DOHH2 (cell line): ENCODE results near the gene GPR176.

ENCODE experiments used
- H3F3A ChIP-seq: fragments of 200-600 bp; sonication (generic), shearing (Covaris generic); 2 replicates; pipeline ENCODE4 v1.6.0; 2016; ENCODE audit warnings: antibody characterized with exemption, mild to moderate bottlenecking; ENCODE audit not compliant: control insufficient read depth, insufficient read depth
- H3K27ac ChIP-seq: fragments of 200-600 bp; sonication (generic); 2 replicates; pipeline ENCODE4 v1.5.1; 2014; ENCODE audit warnings: low read depth, mild to moderate bottlenecking, low read length, moderate library complexity
- H3K27me3 ChIP-seq: fragments of 200-600 bp; sonication (generic); 2 replicates; pipeline ENCODE4 v1.6.1; 2014; ENCODE audit warnings: mild to moderate bottlenecking, low read length, mixed read lengths; ENCODE audit not compliant: control insufficient read depth
- H3K36me3 ChIP-seq: fragments of 200-600 bp; sonication (generic); 2 replicates; pipeline ENCODE4 v1.6.1; 2014; ENCODE audit warnings: mild to moderate bottlenecking, low read length, moderate library complexity, mixed read lengths; ENCODE audit not compliant: control insufficient read depth
- H3K4me1 ChIP-seq: fragments of 200-600 bp; sonication (generic); 2 replicates; pipeline ENCODE4 v1.6.1; 2014; ENCODE audit warnings: mild to moderate bottlenecking, low read length, mixed read lengths; ENCODE audit not compliant: control insufficient read depth
- H3K4me2 ChIP-seq: fragments of 200-600 bp; sonication (generic); 2 replicates; pipeline ENCODE4 v1.6.0; 2014; ENCODE audit warnings: mild to moderate bottlenecking, low read length, moderate library complexity
- H3K4me3 ChIP-seq: fragments of 200-600 bp; sonication (generic); 2 replicates; pipeline ENCODE4 v1.5.1; 2014; ENCODE audit warnings: mild to moderate bottlenecking, low read length, mixed read lengths
- H3K79me2 ChIP-seq: fragments of 200-600 bp; sonication (generic); 2 replicates; pipeline ENCODE4 v1.6.1; 2014; ENCODE audit warnings: mild to moderate bottlenecking, low read length, mixed read lengths; ENCODE audit not compliant: control insufficient read depth
- H3K9me2 ChIP-seq: fragments of 200-600 bp; sonication (generic); replicated peaks from 2 replicates; pipeline ENCODE4 v1.6.1; 2014; ENCODE audit warnings: mild to moderate bottlenecking, low read length, mixed read lengths; ENCODE audit not compliant: control insufficient read depth
- H3K9me3 ChIP-seq: fragments of 200-600 bp; sonication (generic); 2 replicates; pipeline ENCODE4 v1.6.1; 2014; ENCODE audit warnings: antibody characterized with exemption, low read length, mixed read lengths; ENCODE audit not compliant: control insufficient read depth, insufficient read depth
- H4K20me1 ChIP-seq: fragments of 200-600 bp; sonication (generic); 2 replicates; pipeline ENCODE4 v1.6.0; 2014; ENCODE audit warnings: low read depth, mild to moderate bottlenecking, antibody characterized with exemption, low read length, moderate library complexity; ENCODE audit not compliant: control insufficient read depth, insufficient read depth
- CTCF ChIP-seq: fragments of 200-600 bp; sonication (generic); IDR thresholded peaks from one replicate; pipeline ENCODE4 v1.5.1; 2014; ENCODE audit warnings: antibody characterized with exemption, mild to moderate bottlenecking, low read depth, low read length; ENCODE audit not compliant: poor library complexity, severe bottlenecking
- EZH2phosphoT487 ChIP-seq: fragments of 200-600 bp; sonication (generic); IDR thresholded peaks from 2 replicates; pipeline ENCODE4 v1.6.1; 2017; ENCODE audit warnings: borderline replicate concordance, mild to moderate bottlenecking, antibody characterized with exemption, low read length, moderate library complexity, mixed read lengths

Gene GPR176

GRCh38 chr15:39788800-39789565, 131.1 kb downstream of the GPR176 start:
- no peak for TF ChIP-seq EZH2phosphoT487
- no peak for TF ChIP-seq CTCF
- Histone ChIP-seq H3K36me3 (no peaks in the 10 kb centered on the region), H3K27ac (no peak overlapping the region), H3K9me2 (no peaks in the 10 kb centered on the region), H3K27me3 (peaks cover 5% of the 10 kb centered on the region), H3K4me2 (no peak overlapping the region), H3F3A (peaks cover 6% of the 10 kb centered on the region; the same call in 1 of the 2 replicates), H3K4me1 (peaks cover 14% of the 10 kb centered on the region), H3K9me3 (no peaks in the 10 kb centered on the region), H3K4me3 (no peak overlapping the region), H4K20me1 (no peaks in the 10 kb centered on the region), H3K79me2 (peaks cover 2% of the 10 kb centered on the region)

- TF ChIP-seq EZH2phosphoT487 (no peak), CTCF (no peak)
- H3K4me1 ChIP-seq, result peaks cover 22% of the 10 kb centered on the region
- peaks cover 11% of the 10 kb centered on the region for H3K79me2 ChIP-seq
- H3F3A ChIP-seq, result peaks cover 6% of the 10 kb centered on the region; the same call in 1 of the 2 replicates
- H4K20me1 ChIP-seq, result no peaks in the 10 kb centered on the region
- no peak overlapping the region for H3K4me2 ChIP-seq
- H3K4me3 ChIP-seq, result no peak overlapping the region
- no peaks in the 10 kb centered on the region for H3K9me3 ChIP-seq
- peaks cover 4% of the 10 kb centered on the region; the same call in 1 of the 2 replicates for H3K27me3 ChIP-seq
- H3K36me3 ChIP-seq, result no peaks in the 10 kb centered on the region
- no peaks in the 10 kb centered on the region for H3K9me2 ChIP-seq
- no peak overlapping the region for H3K27ac ChIP-seq
Observed at GRCh38 chr15:39788108-39788507, 132.0 kb downstream of the GPR176 start.

- peaks cover 6% of the 10 kb centered on the region; the same call in 1 of the 2 replicates for H3F3A ChIP-seq
- no peaks in the 10 kb centered on the region for H4K20me1 ChIP-seq
- H3K27me3 ChIP-seq, result no peaks in the 10 kb centered on the region
- H3K9me2 ChIP-seq, result no peaks in the 10 kb centered on the region
- H3K36me3 ChIP-seq, result no peaks in the 10 kb centered on the region
- no peaks in the 10 kb centered on the region for H3K9me3 ChIP-seq
- peaks cover 14% of the 10 kb centered on the region for H3K79me2 ChIP-seq
- H3K4me2 ChIP-seq, result no peak overlapping the region
- peaks cover 22% of the 10 kb centered on the region for H3K4me1 ChIP-seq
- H3K4me3 ChIP-seq, result no peak overlapping the region
- no peak overlapping the region for H3K27ac ChIP-seq
- no peak for TF ChIP-seq EZH2phosphoT487
Observed at GRCh38 chr15:39787479-39787878, 132.6 kb downstream of the GPR176 start.

GRCh38 chr15:39786447-39787056, 133.5 kb downstream of the GPR176 start:
- Histone ChIP-seq H3K79me2 (peaks cover 14% of the 10 kb centered on the region), H3K4me2 (no peak overlapping the region), H3K27ac (no peak overlapping the region), H3K27me3 (no peaks in the 10 kb centered on the region), H3K9me2 (no peaks in the 10 kb centered on the region), H3F3A (peaks cover 6% of the 10 kb centered on the region; the same call in 1 of the 2 replicates), H3K9me3 (no peaks in the 10 kb centered on the region), H3K4me3 (no peak overlapping the region), H3K4me1 (peaks cover 28% of the 10 kb centered on the region), H3K36me3 (no peaks in the 10 kb centered on the region), H4K20me1 (no peaks in the 10 kb centered on the region)
- TF ChIP-seq CTCF, result peak; percentile 66
- TF ChIP-seq EZH2phosphoT487, result no peak
